ENCODE data around the gene PRODH. TPM values are rescaled to one million over a fixed set of nuclear protein-coding genes. Genes with fewer than 3 reads are reported as not detected.
"Not testable (repeated sequence)": the region's sequence is repeated elsewhere in the genome, so short reads cannot be mapped to it uniquely, and the experiment has no call there.

Gene PRODH
- polyA plus RNA-seq, 5 donors, result 20.3 to 73.4 (median 48.3) TPM

GRCh38 chr22:18955696-18956095 lies 19.6 kb upstream of the PRODH start:
- no peak for DNase-seq

GRCh38 chr22:18954990-18955571 lies 19.0 kb upstream of the PRODH start:
- no peak for DNase-seq

GRCh38 chr22:18954303-18954989 lies 18.4 kb upstream of the PRODH start:
- DNase-seq, result peak; percentile 41 to 43

DNA sequence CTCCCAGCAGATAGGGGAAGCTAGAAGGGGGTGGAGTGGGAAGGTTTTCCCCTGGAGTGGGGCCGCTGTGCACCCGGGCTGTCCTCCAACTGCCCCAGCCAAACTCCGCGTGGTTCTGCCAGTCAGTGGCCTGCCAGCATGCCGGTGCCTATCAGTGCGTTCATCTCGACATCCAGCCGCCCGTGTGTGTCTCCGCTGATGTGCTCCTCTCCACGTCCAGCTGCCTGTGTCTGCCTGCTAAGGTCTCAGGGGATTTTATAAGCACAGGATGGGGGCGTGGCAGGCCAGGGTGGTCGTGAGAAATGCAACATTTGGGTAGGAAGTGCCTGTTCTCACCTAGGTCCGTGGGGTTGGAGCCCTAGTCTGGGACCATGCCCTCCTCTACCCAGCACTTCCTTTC lies 17.0 kb upstream of the PRODH start:
- not testable (repeated sequence) for DNase-seq

DNA sequence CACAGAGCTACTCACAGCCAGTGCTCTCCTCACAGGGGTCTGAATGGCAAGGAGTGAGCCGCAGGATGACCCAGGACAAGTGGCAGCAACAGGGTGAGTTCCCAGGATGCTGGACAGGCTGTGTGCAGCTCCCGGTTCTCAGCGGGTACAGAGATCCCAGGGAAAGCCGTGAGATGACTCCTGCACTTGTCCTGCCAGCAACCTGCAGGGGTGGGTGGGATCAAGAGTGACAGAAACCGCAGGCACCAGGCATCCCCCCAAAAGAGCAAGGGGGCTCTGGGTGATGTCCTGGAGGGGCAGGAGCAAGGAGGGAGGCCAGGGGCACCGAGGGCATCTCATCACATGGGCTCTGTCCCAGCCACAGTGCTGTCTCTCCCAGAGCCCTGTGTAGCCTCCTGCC lies 15.9 kb upstream of the PRODH start:
- no peak for DNase-seq

DNA sequence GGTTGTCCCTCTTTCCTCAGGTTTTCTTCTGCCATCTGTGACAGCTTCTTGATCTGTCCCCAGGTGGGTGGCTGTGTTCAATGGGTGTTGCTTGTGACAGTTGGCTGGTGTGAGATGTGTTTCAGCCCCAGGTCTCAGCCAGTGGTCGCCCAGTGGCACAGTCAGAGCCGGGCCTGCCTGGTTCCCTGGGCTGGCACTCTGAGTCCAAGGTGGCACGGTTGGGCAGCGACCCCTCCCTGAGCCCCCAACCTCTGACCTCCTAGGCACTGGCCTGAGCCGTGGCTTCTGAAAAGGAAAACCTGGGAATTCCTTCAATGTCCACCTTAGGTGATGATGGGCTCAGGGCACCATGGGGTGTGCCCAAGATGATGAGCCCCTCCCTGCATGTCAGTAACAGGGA lies 14.0 kb upstream of the PRODH start:
- DNase-seq, result no peak

DNA sequence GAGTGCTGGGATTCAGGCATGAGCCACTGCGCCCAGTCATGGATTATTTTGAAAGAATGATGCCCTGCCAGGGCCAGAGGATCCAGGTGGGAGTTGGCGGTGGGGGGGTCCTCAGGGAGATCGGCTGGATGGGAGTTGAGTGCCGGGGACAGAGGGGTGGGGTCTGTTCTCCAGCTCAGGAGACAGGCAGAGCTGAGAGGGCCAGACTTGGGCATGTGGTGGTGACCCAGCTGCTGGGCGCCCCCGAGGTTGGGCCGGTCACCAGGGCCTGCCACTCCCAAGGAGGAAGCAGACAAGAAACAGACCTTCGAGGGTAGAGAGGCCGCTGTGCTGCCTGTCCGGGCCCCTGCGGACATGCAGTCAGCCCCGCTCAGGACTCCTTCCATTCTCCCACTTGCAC lies 11.8 kb upstream of the PRODH start:
- DNase-seq, result no peak

DNA sequence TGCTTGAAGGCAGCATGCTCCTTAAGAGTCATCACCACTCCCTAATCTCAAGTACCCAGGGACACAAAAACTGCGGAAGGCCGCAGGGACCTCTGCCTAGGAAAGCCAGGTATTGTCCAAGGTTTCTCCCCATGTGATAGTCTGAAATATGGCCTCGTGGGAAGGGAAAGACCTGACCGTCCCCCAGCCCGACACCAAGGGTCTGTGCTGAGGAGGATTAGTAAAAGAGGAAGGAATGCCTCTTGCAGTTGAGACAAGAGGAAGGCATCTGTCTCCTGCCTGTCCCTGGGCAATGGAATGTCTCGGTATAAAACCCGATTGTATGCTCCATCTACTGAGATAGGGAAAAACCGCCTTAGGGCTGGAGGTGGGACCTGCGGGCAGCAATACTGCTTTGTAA lies 11.0 kb upstream of the PRODH start:
- DNase-seq, result not testable (repeated sequence)

DNA sequence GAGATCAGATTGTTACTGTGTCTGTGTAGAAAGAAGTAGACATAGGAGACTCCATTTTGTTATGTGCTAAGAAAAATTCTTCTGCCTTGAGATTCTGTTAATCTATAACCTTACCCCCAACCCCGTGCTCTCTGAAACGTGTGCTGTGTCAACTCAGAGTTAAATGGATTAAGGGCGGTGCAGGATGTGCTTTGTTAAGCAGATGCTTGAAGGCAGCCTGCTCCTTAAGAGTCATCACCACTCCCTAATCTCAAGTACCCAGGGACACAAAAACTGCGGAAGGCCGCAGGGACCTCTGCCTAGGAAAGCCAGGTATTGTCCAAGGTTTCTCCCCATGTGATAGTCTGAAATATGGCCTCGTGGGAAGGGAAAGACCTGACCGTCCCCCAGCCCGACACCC lies 2.6 kb upstream of the PRODH start:
- DNase-seq, result not testable (repeated sequence)

- not testable (repeated sequence) for DNase-seq
Observed at GRCh38 chr22:18934688-18935087, 1.4 kb downstream of the PRODH start.

DNA sequence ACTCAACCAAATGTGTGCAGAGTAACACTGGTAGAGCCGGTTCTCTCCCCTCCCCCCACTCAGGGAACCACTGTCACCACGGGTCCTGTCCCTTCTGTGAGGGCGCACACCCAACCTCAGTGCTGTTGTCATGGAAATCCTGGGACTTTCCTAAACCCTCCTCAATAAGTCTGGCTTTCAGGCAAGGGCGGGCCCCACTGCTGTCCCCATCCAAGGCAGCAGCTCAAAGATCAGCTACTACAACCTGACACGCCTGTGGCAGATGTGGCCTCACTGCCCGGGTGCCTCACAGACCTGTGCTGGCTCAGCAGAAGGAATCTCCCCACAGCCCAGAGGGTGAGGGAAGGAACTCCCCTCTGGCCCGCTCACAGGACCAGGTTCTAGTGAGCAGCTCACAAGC lies 2.2 kb downstream of the PRODH start:
- no peak for DNase-seq

- no peak for DNase-seq
Observed at GRCh38 chr22:18931905-18932652, 4.0 kb downstream of the PRODH start.

- DNase-seq, result no peak
Observed at GRCh38 chr22:18929459-18929858, 6.6 kb downstream of the PRODH start.

DNA sequence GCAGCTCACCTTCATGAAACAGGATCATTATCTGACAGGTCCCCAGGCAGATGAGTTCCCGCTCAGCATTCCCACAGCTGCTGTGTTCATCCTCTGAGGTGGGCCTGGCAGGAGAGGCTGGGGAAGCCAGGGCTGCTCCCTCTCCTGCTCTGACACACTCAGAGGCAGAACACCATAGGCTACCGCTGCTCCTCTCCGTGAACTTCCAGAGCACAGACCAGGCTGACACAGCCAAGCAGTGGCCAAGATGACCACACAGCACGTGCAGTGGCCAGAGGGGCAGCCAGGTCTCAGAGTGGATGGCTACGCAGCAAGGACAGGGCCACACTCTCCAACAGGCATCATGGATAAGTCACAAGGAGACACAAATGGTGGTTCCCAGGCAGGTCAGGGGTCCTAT lies 8.5 kb downstream of the PRODH start:
- DNase-seq, result no peak

DNA sequence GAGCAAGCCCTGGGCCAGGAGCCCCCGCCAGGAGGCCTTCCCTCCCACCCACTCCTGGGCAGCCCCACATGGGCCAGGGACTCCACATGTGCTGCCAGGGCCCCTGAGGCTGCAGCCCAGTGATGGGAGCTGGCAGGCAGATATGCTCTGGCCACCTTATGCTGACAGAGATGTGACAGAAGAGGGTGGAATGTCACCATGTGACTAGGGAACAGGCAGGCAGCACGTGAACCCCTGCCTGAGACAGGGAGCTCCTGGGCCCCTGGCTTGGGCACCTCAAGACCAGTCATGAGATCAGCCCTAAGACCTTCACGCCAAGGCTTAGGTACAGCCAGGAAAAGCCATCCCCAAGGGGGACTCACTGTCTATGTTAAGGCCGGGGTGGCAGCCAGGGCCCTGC lies 9.1 kb downstream of the PRODH start:
- DNase-seq, result no peak

- no peak for DNase-seq
Observed at GRCh38 chr22:18925368-18926064, 10.6 kb downstream of the PRODH start.

GRCh38 chr22:18920257-18920902 lies 15.7 kb downstream of the PRODH start:
- DNase-seq, result not testable (repeated sequence)

DNA sequence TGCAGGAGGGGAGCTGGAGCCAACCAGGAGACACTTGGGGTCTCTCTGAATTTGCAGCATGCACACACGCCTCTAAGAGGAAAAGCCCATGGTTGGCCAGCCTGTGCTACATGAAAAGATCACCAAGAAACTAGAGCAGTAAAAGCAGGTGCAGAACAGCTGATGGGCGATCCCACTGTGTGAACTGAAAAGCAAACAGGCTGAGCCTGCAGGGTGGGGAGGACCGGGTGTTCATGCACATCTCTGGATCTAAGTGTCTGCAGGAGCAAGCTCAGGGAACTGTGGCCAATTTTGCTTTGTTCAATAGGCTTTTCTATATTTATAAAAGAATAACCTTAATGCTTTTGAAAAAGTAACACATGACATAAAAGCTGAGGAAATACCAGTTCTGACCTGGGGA lies 18.3 kb downstream of the PRODH start:
- DNase-seq, result not testable (repeated sequence)

DNA sequence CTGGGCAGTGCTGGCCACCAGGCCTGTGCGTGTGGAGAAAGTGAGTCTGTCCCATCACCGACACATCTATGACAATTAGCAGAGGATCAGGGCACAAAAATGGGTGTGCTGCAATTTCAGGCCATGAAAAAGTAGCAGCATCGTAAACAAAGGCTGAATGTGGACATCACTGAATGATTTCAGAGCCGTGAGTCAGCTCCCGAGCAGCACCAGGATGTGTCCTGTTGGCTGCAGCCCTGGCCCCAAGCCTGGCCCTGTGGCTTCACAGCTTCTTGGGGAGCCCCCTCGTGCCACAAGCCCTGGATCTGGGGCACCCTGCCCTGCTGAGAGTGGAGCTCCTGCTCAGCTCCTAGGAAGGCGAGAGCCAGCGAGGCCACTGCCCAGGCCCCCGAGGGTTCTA lies 20.5 kb downstream of the PRODH start:
- not testable (repeated sequence) for DNase-seq

GRCh38 chr22:18914558-18914957 lies 21.5 kb downstream of the PRODH start:
- not testable (repeated sequence) for DNase-seq

GRCh38 chr22:18912264-18912946 lies 23.7 kb downstream of the PRODH start:
- not testable (repeated sequence) for DNase-seq
